HEK293T (cell line): ENCODE results near the gene FN3KRP.

Source experiments
- CTCF ChIA-PET: fragments of 350-600 bp; formaldehyde crosslinking; extraction: SDS; loops from one replicate; lab custom pipeline; 2021; ENCODE audit warnings: antibody characterized with exemption, inconsistent platforms; lab: Yijun Ruan, JAX
- POLR2A ChIA-PET: fragments of 350-600 bp; formaldehyde crosslinking; extraction: SDS; loops from one replicate; lab custom pipeline; 2020; ENCODE audit warnings: antibody characterized with exemption, inconsistent platforms; lab: Yijun Ruan, JAX
- DNase-seq: peaks from one replicate; pipeline ENCODE4 v3.0.0; 2012; ENCODE audit warnings: mixed read lengths; ENCODE audit errors: extremely low spot score
- ARNT ChIP-seq: fragments of 450-650 bp; IDR thresholded peaks from 2 replicates; pipeline ENCODE4 v1.6.1; 2017; ENCODE audit warnings: mild to moderate bottlenecking
- BHLHE40 ChIP-seq: fragments of 450-650 bp; IDR thresholded peaks from 2 replicates; pipeline ENCODE4 v1.6.1; 2016; ENCODE audit warnings: mild to moderate bottlenecking, moderate library complexity, borderline replicate concordance
- CTBP1 ChIP-seq: fragments of 450-650 bp; IDR thresholded peaks from 2 replicates; pipeline ENCODE4 v1.6.1; 2016; ENCODE audit warnings: borderline replicate concordance
- ELF4 ChIP-seq: fragments of 450-650 bp; IDR thresholded peaks from 2 replicates; pipeline ENCODE4 v1.6.1; 2017; ENCODE audit warnings: antibody characterized with exemption
- FOXA1 ChIP-seq: fragments of 450-650 bp; IDR thresholded peaks from 2 replicates; pipeline ENCODE4 v1.6.1; 2016; ENCODE audit warnings: mild to moderate bottlenecking
- FOXK2 ChIP-seq: fragments of 450-650 bp; IDR thresholded peaks from 2 replicates; pipeline ENCODE4 v1.6.1; 2016; ENCODE audit warnings: mild to moderate bottlenecking
- FOXM1 ChIP-seq: fragments of 450-650 bp; IDR thresholded peaks from 2 replicates; pipeline ENCODE4 v1.6.1; 2017; ENCODE audit warnings: mild to moderate bottlenecking, borderline replicate concordance
- HDGF ChIP-seq: fragments of 450-650 bp; IDR thresholded peaks from 2 replicates; pipeline ENCODE4 v1.6.1; 2017; ENCODE audit warnings: antibody characterized with exemption, borderline replicate concordance
- L3MBTL2 ChIP-seq: fragments of 450-650 bp; conservative IDR thresholded peaks from 2 replicates; pipeline ENCODE4 v1.6.1; 2016; ENCODE audit warnings: mild to moderate bottlenecking
- LEF1 ChIP-seq: fragments of 450-650 bp; IDR thresholded peaks from 2 replicates; pipeline ENCODE4 v1.6.1; 2017; ENCODE audit warnings: mild to moderate bottlenecking, borderline replicate concordance
- NFRKB ChIP-seq: fragments of 450-650 bp; IDR thresholded peaks from 2 replicates; pipeline ENCODE4 v1.6.1; 2016; ENCODE audit warnings: mild to moderate bottlenecking, moderate library complexity
- PKNOX1 ChIP-seq: fragments of 450-650 bp; IDR thresholded peaks from 2 replicates; pipeline ENCODE4 v1.6.1; 2016
- SP1 ChIP-seq: fragments of 450-650 bp; IDR thresholded peaks from 2 replicates; pipeline ENCODE4 v1.6.1; 2017
- SUZ12 ChIP-seq: fragments of 450-650 bp; IDR thresholded peaks from 2 replicates; pipeline ENCODE4 v1.6.1; 2016; ENCODE audit warnings: mild to moderate bottlenecking
- TARDBP ChIP-seq: fragments of 450-650 bp; IDR thresholded peaks from 2 replicates; pipeline ENCODE4 v1.6.1; 2016
- ZNF384 ChIP-seq: fragments of 450-650 bp; IDR thresholded peaks from 2 replicates; pipeline ENCODE4 v1.6.1; 2016

FN3KRP gene

GRCh38 chr17:82686366-82687324 lies 29.9 kb upstream of the FN3KRP start:
- no peak for TF ChIP-seq LEF1
- no peak for TF ChIP-seq FOXA1
- no peak for TF ChIP-seq NFRKB
- no peak for TF ChIP-seq HDGF
- no peak for TF ChIP-seq BHLHE40
- no peak for TF ChIP-seq FOXK2
- no peak for TF ChIP-seq TARDBP
- no peak for TF ChIP-seq ELF4
- no peak for TF ChIP-seq L3MBTL2
- TF ChIP-seq PKNOX1 = no peak
- no peak for TF ChIP-seq SP1
- no peak for TF ChIP-seq FOXM1
- TF ChIP-seq SUZ12 = no peak
- no peak for TF ChIP-seq ARNT
- no peak for TF ChIP-seq ZNF384
- TF ChIP-seq CTBP1 = no peak
- ChIA-PET CTCF (no interaction called here), POLR2A (interaction anchor here (1.0 kb wide), 1 partner anchor 30 kb away, joined by 3 read pairs; the partner anchor contains the start of gene FN3KRP)
- DNase-seq = no peak

- POLR2A ChIA-PET = interaction anchor here (1.0 kb wide), 2 partner anchors 10 to 29 kb away, joined by 3 read pairs; partner anchors contain the start of gene FN3KRP
- no peak for DNase-seq
- CTCF ChIA-PET = no interaction called here
These were observed 29.1 kb upstream of the FN3KRP start for GRCh38 chr17:82687375-82687861.

GRCh38 chr17:82687871-82688270 lies 28.6 kb upstream of the FN3KRP start:
- ChIA-PET CTCF (no interaction called here), POLR2A (interaction anchor here (1.0 kb wide), 2 partner anchors 10 to 28 kb away, joined by 3 read pairs; partner anchors contain the start of gene FN3KRP)
- no peak for DNase-seq
- TF ChIP-seq PKNOX1 (no peak), ELF4 (no peak), ZNF384 (no peak), TARDBP (no peak), SP1 (no peak), FOXA1 (no peak), BHLHE40 (no peak), HDGF (no peak), ARNT (no peak), SUZ12 (no peak), L3MBTL2 (no peak), LEF1 (no peak)

More at GRCh38 chr17:82687375-82687861, 29.1 kb upstream of the FN3KRP start:
- TF ChIP-seq BHLHE40 = no peak
- TF ChIP-seq SP1 = no peak
- TF ChIP-seq CTBP1 = no peak
- TF ChIP-seq FOXM1 = no peak
- no peak for TF ChIP-seq ELF4
- no peak for TF ChIP-seq NFRKB
- no peak for TF ChIP-seq LEF1
- no peak for TF ChIP-seq HDGF
- no peak for TF ChIP-seq ZNF384

- TF ChIP-seq SP1 = no peak
- no peak for TF ChIP-seq ELF4
- TF ChIP-seq FOXK2 = no peak
- no peak for TF ChIP-seq HDGF
- no peak for TF ChIP-seq L3MBTL2
- TF ChIP-seq ZNF384 = no peak
- TF ChIP-seq TARDBP = no peak
- TF ChIP-seq SUZ12 = no peak
- TF ChIP-seq CTBP1 = no peak
- TF ChIP-seq LEF1 = no peak
- POLR2A ChIA-PET = no interaction called here
- DNase-seq = no peak
- CTCF ChIA-PET = no interaction called here
These were observed 27.4 kb upstream of the FN3KRP start for GRCh38 chr17:82689077-82689476.

- no peak for DNase-seq
- ChIA-PET POLR2A (no interaction called here), CTCF (no interaction called here)
- TF ChIP-seq BHLHE40 = no peak
- TF ChIP-seq L3MBTL2 = no peak
- no peak for TF ChIP-seq FOXA1
- no peak for TF ChIP-seq FOXK2
- TF ChIP-seq PKNOX1 = no peak
These were observed 25.6 kb upstream of the FN3KRP start for GRCh38 chr17:82690786-82691489.

- ChIA-PET POLR2A (no interaction called here), CTCF (no interaction called here)
- TF ChIP-seq HDGF (no peak), TARDBP (no peak), ELF4 (no peak), SP1 (no peak), L3MBTL2 (no peak), LEF1 (no peak), FOXA1 (no peak), ZNF384 (no peak), FOXM1 (no peak), NFRKB (no peak), BHLHE40 (no peak)
- no peak for DNase-seq
These were observed 24.8 kb upstream of the FN3KRP start for GRCh38 chr17:82691714-82692113.
